ENCODE results near the gene GOLGA6L24. TPM values are rescaled to one million over a fixed set of nuclear protein-coding genes. Genes with fewer than 3 reads are reported as not detected.
"Not testable (repeated sequence)": the region's sequence is repeated elsewhere in the genome, so short reads cannot be mapped to it uniquely, and the experiment has no call there.

The GOLGA6L24 gene, protein sequence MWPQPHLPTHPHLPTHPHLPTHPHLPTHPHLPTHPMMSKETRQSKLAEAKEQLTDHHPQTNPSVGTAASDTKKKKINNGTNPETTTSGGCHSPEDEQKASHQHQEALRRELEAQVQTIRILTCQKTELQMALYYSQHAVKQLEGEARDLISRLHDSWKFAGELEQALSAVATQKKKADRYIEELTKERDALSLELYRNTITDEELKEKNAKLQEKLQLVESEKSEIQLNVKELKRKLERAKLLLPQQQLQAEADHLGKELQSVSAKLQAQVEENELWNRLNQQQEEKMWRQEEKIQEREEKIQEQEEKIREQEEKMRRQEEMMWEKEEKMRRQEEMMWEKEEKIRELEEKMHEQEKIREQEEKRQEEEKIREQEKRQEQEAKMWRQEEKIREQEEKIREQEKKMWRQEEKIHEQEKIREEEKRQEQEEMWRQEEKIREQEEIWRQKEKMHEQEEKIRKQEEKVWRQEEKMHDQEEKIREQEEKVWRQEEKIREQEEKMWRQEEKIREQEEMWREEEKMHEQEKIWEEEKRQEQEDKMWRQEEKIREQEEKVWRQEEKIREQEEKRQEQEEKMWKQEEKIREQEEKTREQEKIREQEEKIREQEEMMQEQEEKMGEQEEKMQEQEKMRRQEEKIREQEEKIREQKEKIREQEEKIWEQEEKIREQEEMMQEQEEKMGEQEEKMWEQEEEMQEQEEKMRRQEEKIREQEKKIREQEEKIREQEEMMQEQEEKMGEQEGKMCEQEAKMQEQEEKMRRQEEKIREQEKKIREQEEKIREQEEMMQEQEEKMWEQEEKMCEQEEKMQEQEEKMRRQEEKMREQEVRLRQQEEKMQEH
- total RNA-seq: not detected

DNA sequence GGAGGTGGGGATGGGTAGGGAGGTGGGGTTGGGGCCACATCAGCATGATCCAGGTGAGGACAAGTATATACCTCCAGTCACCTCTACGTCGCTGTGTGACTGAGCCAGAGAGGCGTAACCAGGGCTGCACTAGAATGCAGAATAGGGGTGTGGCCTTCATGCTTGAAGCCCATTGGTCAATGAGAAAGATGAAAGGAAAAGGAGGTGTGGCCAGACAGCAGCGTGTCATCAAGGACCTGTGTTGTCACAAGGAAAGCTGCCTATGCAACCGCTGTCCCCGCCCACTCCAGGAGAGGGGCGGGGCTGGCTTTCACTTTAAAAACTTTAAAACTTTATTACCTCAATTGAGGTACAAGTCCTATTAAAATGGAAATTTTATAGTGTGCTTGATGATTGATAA lies at the start of gene GOLGA6L24:
TSS of gene GOLGA6L24 (minus strand) at position 101 of the 400 bp plus-strand sequence. CDS start at position 40, 61 bp downstream.
- H3K4me3 ChIP-seq; H3K27ac ChIP-seq; H3K27me3 ChIP-seq; H3K9me3 ChIP-seq; DNase-seq; in situ Hi-C loops (cut with MboI; ENCODE audit: low sequenced_read_pairs in 4 of 4); H3K36me3 ChIP-seq; intact Hi-C loops (cut with DNase I; ENCODE audit: low total_unique reads); H3K4me1 ChIP-seq; ATAC-seq: not testable (repeated sequence)

DNA sequence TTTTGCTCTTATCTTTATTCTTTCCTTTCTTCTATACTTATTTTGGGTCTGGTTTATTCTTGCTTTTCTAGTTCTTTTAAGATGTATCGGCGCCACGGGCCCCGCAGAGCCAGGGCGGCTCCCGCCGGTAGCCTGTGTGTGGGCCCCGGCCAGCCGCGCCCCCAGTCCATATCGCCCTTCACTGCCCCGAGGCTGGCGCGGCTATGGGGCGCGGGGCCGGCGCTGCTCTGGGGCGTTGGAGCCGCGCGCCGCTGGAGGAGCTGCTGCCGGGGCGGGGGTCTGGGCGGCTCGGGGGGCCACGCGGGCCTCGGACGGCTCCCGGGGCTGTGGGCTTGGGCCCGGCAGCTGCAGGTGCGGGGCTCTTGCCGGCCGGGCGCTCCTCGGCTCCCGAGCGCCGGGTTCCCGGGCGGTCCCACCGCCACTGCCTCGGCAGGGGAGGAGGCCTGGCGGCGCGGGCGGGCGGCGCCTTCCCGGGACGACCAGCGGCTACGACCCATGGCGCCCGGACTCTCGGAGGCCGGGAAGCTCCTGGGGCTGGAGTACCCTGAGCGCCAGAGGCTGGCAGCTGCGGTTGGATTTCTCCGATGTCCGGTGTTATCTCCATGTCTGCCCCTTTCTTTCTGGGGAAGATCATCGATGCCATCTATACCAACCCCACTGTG lies 45.0 kb upstream of the GOLGA6L24 start:
- DNase-seq; H3K27ac ChIP-seq; H3K9me3 ChIP-seq; ATAC-seq; H3K4me1 ChIP-seq; in situ Hi-C loops (cut with MboI; ENCODE audit: low sequenced_read_pairs in 4 of 4); intact Hi-C loops (cut with DNase I; ENCODE audit: low total_unique reads); H3K36me3 ChIP-seq; H3K27me3 ChIP-seq; H3K4me3 ChIP-seq: not testable (repeated sequence)

DNA sequence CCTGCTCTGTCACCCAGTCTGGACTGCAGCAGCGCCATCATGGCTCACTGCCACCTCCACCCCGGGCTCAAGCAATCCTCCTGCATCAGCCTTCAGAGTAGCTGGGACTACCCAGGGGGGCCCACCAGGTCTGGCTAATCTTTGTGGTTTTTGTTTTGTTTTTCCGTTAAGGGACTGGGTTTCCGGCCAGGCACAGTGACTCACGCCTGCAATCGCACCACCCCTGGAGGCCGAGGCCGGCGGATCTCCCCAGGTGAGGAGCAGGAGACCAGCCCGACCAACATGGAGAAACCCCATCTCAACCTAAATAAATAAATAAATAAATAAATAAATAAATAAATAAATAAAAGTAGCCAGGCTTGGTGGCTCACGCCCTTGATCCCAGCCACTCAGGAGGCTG lies 38.1 kb upstream of the GOLGA6L24 start:
- not testable (repeated sequence) for ATAC-seq, H3K27me3 ChIP-seq, DNase-seq

DNA sequence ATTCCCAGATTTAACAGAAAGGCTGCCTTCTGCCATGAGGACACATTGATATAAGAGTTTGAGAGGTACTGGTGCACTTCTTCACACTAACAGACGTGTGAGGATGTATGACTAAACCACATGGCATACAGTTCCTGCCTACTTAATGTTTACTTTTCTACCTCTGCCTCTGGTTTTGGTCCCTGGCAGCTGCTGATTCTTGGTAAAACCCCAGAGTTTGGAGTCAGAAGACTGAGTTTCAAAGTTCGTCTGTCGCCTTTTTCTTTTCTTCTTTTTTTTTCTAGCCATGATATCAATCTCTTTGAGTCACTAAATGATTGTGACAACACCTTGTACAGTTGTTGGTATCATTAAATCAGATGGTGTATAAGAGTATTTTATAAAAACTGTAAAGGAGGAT lies 22.2 kb upstream of the GOLGA6L24 start:
- H3K9me3 ChIP-seq; H3K27ac ChIP-seq; H3K27me3 ChIP-seq; DNase-seq; ATAC-seq; intact Hi-C loops (cut with DNase I; ENCODE audit: low total_unique reads); H3K4me1 ChIP-seq; in situ Hi-C loops (cut with MboI; ENCODE audit: low sequenced_read_pairs in 4 of 4); H3K36me3 ChIP-seq; H3K4me3 ChIP-seq: not testable (repeated sequence)

More for the DNA sequence above, 38.1 kb upstream of the GOLGA6L24 start:
- H3K4me1 ChIP-seq; intact Hi-C loops (cut with DNase I; ENCODE audit: low total_unique reads); H3K4me3 ChIP-seq; H3K27ac ChIP-seq; in situ Hi-C loops (cut with MboI; ENCODE audit: low sequenced_read_pairs in 4 of 4); H3K36me3 ChIP-seq; H3K9me3 ChIP-seq: not testable (repeated sequence)

DNA sequence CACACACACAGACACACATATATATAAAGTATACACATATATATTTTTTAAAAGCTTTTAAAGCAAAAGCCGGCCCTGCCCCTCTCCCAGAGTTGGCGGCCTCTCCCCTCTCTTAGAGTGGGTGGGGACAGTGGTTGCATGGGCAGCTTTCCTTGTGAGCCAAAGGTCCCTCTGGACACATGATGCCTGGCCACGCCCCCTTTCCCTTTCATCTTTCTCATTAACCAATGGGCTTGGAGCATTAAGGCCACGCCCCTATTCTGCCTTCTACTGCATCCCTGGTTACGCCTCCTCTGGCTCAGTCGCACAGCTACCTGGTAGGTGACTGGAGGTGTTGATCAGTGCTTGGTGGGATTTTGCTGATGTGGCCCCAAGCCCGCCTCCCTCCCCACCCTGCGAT lies 20.5 kb upstream of the GOLGA6L24 start, which contains the start of gene GOLGA8F:
TSS of gene GOLGA8F (plus strand) at position 301 of the 400 bp plus-strand sequence. CDS start at position 399, 98 bp downstream.
- H3K4me3 ChIP-seq; H3K4me1 ChIP-seq; intact Hi-C loops (cut with DNase I; ENCODE audit: low total_unique reads); H3K27ac ChIP-seq; H3K27me3 ChIP-seq; H3K9me3 ChIP-seq; in situ Hi-C loops (cut with MboI; ENCODE audit: low sequenced_read_pairs in 4 of 4); ATAC-seq; DNase-seq; H3K36me3 ChIP-seq: not testable (repeated sequence)

DNA sequence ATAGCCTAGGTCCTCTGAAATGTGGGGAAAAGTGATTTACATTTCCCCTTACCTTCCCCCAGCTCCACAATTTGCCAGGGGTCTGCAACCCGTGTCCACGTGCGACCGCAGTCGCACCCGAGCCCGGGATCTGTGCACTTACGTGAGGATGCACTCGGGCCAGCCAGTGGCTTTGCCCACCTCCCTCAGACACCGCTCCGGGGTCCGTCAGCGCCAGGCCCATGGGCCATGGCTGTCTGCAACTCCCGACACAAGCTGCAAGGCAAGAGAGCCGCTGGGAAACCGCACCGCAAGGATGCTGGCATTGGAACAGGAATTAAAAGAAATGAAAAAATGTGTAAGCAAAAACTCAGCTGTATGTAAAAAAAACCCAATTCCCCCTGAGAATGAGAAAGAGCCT lies 7.6 kb upstream of the GOLGA6L24 start:
- ATAC-seq; H3K27ac ChIP-seq; H3K4me3 ChIP-seq; intact Hi-C loops (cut with DNase I; ENCODE audit: low total_unique reads); DNase-seq; H3K4me1 ChIP-seq; H3K27me3 ChIP-seq; H3K36me3 ChIP-seq; in situ Hi-C loops (cut with MboI; ENCODE audit: low sequenced_read_pairs in 4 of 4); H3K9me3 ChIP-seq: not testable (repeated sequence)

DNA sequence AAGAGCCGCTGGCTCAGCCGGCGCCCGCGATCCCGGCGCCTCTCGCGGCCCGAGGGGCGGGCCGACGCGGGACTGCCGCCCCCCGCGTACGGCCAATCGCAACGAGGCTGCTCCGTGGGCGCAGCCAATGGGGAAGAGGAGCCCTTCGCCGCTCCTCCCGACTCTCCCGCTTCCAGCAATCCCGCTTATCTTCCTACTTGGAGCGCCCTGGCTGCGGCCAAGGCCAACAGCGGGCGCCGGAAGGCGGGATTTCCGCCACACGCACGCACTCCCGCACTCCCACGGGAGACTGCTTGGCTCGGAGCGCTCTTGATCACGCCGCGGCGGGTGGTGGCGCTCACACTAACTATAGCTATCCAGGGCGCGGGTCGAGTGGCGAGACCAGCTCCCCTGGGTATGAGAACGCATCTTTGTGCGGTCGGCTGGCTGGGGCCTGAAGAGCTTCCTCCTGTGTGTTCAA lies 35.7 kb downstream of the GOLGA6L24 start, which contains the start of gene HERC2:
TSS of gene HERC2 (minus strand) at position 51 of the 460 bp plus-strand sequence. CDS start 746 bp downstream, outside the sequence.
- DNase-seq; ATAC-seq; intact Hi-C loops (cut with DNase I; ENCODE audit: low total_unique reads); H3K9me3 ChIP-seq; in situ Hi-C loops (cut with MboI; ENCODE audit: low sequenced_read_pairs in 4 of 4); H3K27me3 ChIP-seq; H3K4me1 ChIP-seq: not testable (repeated sequence)
- Histone ChIP-seq H3K36me3 (peaks cover 0 to 11% of the 10 kb centered on the region in 2 donors), H3K4me3 (peak within 1 kb of the TSS; percentile 20 to 53 (median 38)), H3K27ac (peak within 1 kb of the TSS; percentile 54 to 65 (median 60))

DNA sequence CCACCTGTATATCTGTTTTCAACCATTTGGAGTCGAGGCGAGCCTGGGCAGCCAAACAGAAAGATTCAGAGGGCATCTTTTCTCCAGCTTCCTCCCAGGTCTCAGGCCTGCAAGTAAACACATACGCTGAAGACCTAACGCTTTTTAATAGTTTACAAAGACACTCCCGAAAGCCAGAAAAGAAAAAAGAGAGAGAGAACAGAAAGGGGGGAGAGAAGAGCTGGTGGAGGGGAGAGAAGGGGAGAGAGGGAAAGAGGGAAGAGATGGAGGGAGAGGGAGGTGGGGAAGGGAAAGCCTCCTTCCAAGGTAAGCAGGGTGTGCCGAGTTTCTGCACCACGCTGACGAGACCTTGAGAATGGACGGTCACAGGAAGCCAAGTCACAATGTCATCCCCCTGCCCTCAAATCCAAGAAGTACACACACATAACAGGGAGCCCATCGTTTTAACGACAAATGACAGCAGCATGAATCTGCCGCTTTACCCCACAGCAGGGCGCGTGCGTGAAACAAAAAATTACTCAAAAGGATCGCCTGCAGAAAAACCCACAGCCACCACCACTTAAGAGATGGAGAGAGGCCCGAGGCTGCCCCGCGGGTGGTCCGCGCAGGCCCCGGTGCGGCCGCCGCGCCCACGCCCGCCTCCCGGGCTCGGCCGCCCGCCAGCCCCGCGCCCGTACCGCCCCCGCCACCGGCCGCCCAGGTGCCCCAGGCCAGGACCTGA lies 36.4 kb downstream of the GOLGA6L24 start:
- DNase-seq; H3K4me1 ChIP-seq; H3K9me3 ChIP-seq; intact Hi-C loops (cut with DNase I; ENCODE audit: low total_unique reads); in situ Hi-C loops (cut with MboI; ENCODE audit: low sequenced_read_pairs in 4 of 4); ATAC-seq; H3K27me3 ChIP-seq: not testable (repeated sequence)
- peak overlapping the region; percentile 20 to 53 (median 38) for H3K4me3 ChIP-seq
- peak overlapping the region; percentile 54 to 65 (median 60) for H3K27ac ChIP-seq
- H3K36me3 ChIP-seq: peaks cover 0 to 16% of the 10 kb centered on the region in 2 donors

DNA sequence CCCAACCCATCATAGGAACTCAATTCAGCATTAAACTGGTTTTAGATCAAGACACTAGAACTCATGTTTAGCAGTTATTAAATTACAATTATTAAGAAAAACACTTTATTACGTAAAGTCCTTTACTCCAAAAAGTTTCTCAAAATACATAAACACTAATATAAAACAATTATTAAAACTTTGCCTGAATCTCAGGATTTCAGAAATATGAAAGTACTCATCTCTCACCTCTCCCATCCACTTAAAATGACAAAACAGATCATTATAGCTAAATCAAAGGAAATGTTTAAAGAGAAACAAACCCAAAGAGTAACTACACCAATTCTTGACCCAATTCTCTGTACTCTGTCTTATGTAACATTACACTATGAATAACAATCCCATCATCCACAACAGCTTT lies 38.2 kb downstream of the GOLGA6L24 start:
- in situ Hi-C loops (cut with MboI; ENCODE audit: low sequenced_read_pairs in 4 of 4); H3K27me3 ChIP-seq; DNase-seq; H3K4me3 ChIP-seq; H3K27ac ChIP-seq; ATAC-seq; intact Hi-C loops (cut with DNase I; ENCODE audit: low total_unique reads); H3K9me3 ChIP-seq; H3K4me1 ChIP-seq: not testable (repeated sequence)
- H3K36me3 ChIP-seq: peaks cover 0 to 33% of the 10 kb centered on the region in 2 donors

DNA sequence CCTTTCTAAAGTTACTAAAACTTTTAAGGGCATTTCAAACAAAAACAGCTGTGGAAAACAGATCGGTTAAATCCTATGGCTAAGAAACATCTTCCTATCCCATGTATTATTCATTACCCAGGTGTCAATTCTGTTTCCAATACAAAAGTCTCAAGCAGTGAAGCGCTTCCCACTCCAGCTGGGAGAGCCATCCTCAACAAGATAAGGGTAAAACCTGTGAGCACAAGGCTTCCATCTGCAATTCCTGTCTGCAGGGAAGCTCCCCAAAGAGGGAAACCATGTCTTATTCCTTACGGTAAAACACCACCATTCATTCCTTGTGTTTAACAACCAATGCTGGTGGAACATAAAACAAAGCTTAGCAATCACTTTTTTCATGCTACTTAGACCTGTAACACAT lies 39.1 kb downstream of the GOLGA6L24 start:
- in situ Hi-C loops (cut with MboI; ENCODE audit: low sequenced_read_pairs in 4 of 4): not testable (repeated sequence)

More for the DNA sequence above, 39.1 kb downstream of the GOLGA6L24 start:
- intact Hi-C loops (cut with DNase I; ENCODE audit: low total_unique reads); H3K4me1 ChIP-seq; H3K27me3 ChIP-seq; H3K27ac ChIP-seq; H3K9me3 ChIP-seq; DNase-seq; H3K4me3 ChIP-seq; ATAC-seq: not testable (repeated sequence)
- H3K36me3 ChIP-seq: peaks cover 0 to 39% of the 10 kb centered on the region in 2 donors
